Stimulated activated CD8-positive, alpha-beta memory T cell treated with anti-CD3 and anti-CD28 coated beads, Interleukin-4, amount 100 ng/mL, for 1 hour (primary cell): ENCODE measurements around the gene ZBTB32.

Experiments
- DNase-seq, 2 donors: peaks; one replicate each; pipeline ENCODE4 v3.0.0-alpha.2; 2020; ENCODE audit warnings: low read depth in 2 of 2, low spot score in 1 of 2

ZBTB32 gene

GRCh38 chr19:35695895-35696422 is 8.4 kb upstream of the ZBTB32 start:
- no peak for DNase-seq

- no peak for DNase-seq
Measured at GRCh38 chr19:35696835-35697234, 7.5 kb upstream of the ZBTB32 start.

DNA sequence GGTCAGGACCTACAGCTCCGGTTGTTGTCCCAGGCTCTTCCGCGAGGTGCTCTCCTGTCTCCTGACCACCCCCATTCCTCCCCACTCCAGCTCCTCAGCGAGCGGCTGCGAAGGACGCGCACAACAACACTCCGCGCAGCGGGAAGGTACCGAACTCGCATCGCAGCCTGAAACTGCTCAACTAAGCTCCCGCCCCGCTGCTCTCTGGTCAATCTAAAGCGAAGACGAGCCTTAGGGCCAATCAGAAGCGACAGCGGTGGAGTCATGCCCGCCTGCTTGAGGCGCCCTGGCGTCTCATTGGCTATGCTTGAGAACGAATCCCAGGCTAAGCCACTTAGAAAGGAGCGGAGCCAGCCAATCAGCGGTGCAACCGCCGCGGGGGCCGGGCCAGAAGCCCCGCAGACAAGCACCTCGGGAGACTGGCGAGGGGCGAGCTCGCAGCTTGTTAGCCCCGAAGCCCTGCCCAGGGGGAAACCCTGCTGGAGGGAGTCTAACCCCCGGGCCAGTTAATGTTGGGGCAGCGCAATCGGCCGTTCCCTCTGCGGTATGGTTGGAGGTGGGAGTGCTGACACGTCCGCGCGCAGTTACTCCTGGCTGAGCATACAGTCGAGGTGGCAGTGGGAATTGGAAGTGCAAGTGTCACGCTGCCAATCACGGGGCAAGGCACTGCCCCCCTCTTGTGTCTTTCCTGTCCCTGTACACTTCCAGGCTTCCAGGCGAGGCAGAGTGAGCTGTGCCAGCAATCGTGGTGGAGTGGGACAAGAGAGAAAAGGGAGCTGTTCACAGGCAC is 1.9 kb upstream of the ZBTB32 start:
- DNase-seq: peak; percentile 69 to 85

- no peak for DNase-seq
Measured at GRCh38 chr19:35703343-35703742, 1.0 kb upstream of the ZBTB32 start.

- DNase-seq: no peak
Measured at GRCh38 chr19:35708391-35708790, 4.0 kb downstream of the ZBTB32 start.

GRCh38 chr19:35710784-35711723 is 6.7 kb downstream of the ZBTB32 start:
- no peak for DNase-seq

GRCh38 chr19:35712567-35713505 is 8.5 kb downstream of the ZBTB32 start:
- DNase-seq: no peak

DNA sequence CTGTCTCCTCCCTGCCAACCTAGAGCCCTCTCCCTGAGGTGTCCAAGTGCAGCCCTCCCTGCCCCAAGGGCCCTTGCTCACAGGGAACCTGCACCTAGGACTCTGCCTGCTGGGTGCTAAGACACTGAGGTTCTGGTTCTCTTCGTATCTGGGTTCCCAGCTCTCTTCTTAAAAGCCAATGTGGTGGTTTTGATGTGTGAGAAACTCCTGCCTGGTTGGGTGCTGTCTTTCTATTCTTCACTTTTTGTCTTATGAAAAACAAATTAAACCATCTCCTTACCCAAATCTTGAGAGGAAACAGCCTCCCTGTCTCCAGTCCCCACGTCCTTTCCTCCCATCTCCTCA is 9.1 kb downstream of the ZBTB32 start:
- DNase-seq: no peak

DNA sequence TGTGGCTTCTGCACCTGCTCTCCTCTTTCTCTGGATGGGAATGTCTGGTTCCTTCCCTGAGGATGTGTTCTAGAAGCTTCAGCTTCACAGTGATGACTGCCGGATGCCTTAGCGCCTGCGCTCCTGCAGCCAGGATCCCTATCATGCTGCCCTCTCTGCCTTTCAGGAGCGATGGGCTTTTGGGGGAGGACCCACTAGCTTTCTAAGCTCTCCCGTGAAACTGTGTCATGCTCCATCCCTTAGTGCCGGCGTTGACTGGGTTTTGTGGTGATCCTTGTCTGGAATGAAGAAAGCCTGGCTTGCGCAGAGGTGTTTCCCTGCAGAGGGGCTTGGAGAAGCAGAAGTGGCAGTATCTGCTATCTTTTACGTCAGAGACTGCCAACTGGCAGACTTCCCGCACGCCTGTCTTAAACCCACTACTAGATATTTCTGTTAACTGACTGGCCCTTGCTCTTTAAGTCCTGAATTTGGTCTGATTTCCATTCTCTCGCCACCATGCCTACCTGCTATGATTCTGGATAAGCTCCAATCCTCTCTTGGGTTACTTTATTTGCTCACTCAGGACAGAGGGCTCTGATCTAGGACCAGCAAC is 9.6 kb downstream of the ZBTB32 start:
- DNase-seq: no peak

GRCh38 chr19:35714601-35715354 is 10.4 kb downstream of the ZBTB32 start:
- no peak for DNase-seq

DNA sequence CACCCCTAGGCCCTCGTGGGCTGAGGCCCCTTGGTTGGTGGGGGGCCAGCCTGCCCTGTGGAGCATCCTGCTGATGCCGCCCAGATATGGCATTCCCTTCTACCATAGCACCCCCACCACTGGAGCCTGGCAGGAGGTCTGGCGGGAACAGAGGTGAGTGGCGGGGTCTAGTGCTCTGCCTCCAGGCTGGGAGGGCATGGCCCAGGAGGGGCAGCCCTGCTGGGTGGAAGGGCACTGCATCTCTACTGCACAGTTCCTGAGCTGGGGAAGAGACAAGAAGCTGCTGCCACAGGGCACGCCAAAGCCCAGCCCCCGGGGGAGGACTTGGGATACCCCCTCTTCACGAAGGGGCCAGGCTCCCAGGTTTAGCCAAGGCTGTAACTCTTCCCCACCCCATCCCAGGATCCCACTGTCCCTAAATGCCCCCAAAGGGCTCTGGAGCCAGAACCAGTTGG is 11.0 kb downstream of the ZBTB32 start:
- no peak for DNase-seq

GRCh38 chr19:35715981-35716800 is 11.8 kb downstream of the ZBTB32 start:
- DNase-seq: no peak

DNA sequence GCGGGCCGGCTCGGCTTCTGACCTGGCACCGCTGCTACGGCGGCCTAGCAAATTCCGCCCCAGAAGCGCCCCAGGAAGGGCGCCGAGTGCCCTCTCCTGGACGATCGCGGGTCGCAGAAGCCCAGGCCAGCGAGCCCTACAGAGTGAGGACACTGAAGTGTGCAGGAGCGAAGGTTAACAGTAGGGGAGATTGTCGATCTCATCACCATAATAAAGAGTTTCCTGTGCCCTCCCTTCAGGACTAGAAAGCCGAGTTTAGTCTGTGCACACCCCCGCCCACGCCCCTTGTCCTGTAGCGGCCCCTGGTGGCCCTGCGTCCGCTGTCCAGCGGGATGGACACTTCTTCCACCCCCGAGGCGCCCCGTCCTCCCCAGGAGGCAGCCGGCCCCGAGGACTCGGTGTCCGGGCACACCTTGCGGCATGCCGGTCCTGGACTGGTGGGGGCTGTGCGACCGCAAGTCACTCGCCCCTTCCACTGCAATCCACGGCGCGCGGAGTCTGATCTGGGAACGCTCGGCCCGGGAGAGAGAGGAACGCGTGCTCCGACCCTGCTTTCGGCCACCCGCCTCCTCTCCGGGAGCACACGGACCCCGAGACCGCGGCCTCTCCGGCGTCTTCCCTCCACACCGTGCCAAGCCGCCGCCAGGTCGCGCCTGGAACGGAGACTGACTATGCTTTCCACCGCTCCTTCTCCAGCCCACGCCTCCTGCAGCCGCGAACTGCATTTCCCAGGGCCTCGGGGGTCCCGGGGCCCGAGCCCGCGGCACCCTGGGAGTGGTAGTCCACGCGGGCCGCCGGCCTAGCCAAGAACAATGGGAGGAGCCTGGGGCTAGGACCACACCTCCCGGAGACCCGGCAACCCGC is 12.7 kb downstream of the ZBTB32 start:
- DNase-seq: peak; percentile 80 to 94

GRCh38 chr19:35717665-35718344 is 13.4 kb downstream of the ZBTB32 start, which contains the start of gene KMT2B:
Gene KMT2B (plus strand): TSS chr19:35718003. CDS start chr19:35718019, 16 bp downstream.
- DNase-seq: peak in 1 of 2 donors; percentile 38

DNA sequence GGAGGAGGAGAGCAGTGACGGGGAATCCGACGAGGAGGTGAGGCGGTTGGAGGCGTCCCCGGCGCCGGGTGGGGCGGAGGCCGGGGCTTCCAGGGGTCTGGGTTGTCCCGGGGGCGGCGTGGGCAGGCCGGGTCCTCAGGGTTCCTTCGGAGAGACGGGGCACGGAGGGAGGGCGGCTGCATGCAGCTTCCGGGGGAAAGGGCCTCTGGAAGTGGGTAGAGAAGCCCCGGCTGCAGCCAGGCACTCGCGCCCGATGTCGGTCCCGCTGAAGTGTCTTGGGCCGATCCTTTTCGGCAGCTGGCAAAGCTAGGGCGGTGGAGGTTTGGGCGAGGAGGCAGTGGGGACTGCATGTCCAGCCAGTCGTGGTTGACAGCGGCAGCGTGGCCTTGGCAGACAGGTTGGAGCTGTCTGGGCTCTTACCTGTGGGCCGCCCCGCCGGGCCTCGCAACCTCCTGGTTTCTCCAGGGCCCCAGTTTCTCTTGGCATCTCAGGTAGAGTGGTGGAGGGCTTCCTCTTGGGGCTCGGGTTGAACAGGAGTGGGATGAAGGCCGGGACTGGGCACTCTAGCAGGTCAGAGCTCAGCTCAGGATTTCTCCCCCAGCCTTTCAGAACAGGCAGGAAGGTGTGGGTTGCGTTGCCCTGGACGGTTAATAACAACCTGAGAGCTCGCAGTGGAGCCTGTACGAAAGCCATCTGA is 14.1 kb downstream of the ZBTB32 start:
- DNase-seq: no peak

- no peak for DNase-seq
Measured at GRCh38 chr19:35719402-35720162, 15.2 kb downstream of the ZBTB32 start.
